ENCODE results near the gene SPAG8.
A peak's percentile ranks its signal among the peaks of the same experiment; 100 is the strongest.

The SPAG8 gene

GRCh38 chr9:35806101-35806500 lies 6.0 kb downstream of the SPAG8 start:
- DNase-seq = no peak

DNA sequence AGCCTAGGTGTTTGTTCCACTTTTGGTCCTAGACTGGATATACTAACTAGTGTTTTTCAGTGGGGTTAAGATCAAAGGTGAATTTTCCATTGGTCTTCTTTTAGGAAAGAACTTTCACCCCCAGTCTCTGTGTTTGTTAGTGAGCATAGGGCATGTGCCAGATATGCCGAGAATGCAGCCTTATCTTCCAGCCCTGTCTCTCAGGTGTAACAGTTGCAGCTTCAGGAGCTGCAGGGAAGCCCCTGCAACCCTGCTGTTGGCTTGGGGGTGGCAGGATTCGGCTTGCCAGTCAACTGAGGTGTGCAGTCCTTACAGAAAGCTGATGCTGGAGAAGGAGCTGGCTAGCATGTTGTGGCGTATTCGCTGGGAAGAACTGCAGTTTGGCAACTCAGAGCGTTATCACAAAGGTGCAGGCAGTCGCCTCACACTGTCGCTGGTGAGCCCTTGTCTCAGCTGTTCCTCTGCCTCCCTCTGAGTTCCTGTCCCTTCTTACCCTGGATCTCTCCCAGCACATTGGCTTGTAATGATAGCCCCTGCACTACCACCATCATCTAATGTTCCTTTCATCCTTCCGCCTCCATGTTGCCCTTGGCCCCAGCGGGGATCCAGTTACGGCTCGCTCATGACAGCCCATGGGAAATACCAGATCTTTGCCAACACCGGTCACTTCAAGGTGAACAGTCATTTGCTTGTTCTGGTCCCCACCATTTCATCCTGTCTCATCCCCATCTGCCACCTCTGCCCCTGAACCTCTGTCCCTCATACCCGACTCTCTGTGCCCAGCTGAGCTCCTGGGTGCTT lies 10.5 kb downstream of the SPAG8 start:
- no peak for DNase-seq

DNA sequence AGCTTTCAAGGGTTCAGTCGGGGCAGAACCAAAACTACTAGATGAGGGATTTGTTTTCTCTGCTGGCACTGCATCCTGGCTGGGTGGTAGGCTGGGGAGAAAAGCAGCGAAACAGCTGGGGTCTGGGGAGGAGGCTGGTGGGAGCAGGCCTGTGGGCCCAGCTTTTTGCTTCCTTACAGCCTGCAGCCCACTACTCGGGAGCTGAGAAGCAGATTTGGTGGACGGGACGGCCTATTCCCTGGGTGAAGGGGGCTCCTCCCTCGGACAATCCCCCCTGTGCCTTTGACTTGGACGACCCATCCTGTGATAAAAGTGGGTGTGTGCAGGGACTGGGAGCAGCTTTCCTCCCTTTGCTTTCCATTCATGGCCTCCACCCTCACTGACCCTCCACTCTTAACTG lies 11.5 kb downstream of the SPAG8 start:
- DNase-seq = no peak

- DNase-seq = no peak
Observed at GRCh38 chr9:35798658-35799374, 13.2 kb downstream of the SPAG8 start.

DNA sequence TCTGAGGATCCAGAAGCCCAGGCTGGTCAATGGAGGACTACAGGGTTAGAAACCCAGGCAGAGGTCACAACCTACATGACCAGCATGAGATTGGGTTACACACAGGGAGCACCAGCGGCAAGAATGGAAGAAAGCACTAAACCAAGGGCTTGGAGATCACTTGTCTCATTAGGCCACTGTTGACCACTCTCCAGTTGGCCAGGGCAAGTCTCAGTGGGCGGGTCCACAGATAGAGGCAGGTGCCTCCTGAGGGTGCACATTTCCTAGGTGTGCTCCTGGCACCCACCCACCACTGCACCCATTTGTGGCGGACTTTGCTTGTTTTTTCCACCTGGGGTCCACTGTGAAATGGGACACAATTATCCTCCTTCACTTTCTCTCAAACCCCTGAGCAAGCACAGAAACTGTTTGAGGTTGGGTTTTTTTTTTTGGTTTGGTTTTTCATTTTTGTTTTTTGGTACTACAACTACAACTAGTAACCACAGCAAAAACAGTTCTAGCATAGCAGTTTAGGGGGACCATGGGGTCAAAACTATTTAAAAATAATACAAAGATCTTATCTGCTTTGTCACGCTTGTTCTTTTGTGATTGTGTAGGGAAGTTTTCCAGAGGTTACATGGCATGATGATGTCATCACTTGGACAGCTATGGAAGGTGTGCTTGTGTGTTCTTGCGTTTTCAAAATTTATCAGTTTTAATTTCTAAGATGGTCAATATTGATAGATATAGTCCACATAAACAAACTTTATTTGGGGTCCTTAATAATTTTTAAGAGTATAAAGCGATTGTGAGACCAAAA lies 14.6 kb downstream of the SPAG8 start:
- no peak for DNase-seq

DNA sequence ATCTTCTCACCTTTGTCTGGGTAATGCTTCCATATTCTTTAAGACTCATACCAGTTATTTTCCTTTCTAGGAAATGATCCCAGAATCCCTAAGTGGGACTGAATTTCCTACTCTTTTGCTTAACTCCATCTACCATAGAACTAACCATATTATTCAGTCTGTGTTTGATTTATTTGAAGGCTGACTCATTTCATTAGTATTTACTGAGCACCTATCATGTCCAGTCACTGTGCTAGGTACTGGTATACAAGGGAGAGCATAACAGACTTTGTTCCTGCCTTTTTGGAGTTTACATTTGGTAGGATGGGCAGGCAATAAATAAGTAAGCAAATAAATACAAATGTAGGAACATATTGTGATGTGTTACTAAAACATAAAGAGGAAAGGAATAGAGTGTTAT lies 16.4 kb downstream of the SPAG8 start:
- no peak for DNase-seq

DNA sequence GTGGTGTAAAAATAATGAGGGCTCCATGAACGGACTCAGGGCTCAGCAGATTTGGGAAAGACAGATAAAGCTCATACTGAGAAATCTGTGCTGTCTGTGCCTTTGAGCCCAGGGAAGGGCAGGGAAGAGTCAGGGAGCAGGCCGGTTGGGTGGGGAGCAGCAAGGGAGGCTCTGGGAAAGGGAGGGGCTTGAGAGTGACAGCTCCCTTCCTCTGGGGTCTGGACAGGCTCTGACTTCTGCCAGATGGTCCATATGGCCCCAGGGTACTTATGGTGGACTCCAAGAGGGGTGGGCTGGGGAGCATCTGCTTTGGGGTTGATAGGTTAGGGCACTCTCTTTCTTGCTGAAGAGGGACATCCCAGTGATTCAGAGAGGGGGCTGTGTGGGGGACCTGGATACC lies 18.6 kb downstream of the SPAG8 start:
- DNase-seq = no peak

DNA sequence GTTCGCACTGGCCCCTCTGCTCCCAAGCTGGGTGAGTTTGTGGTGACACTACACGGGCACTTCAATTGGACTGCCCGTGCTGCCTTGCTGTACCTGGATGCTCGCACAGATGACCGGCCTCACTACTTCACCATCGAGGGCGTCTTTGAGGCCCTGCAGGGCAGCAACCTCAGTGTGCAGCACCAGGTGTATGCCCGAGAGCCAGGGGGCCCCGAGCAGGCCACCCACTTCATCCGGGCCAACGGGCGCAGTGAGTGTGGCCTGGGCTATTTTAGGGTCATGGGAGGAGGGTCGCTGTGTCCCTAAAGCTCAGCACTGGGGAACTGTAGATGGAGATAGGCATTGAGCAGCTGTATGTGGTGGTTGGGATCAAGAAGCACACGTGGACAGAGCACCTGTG lies 19.2 kb downstream of the SPAG8 start:
- DNase-seq = no peak

DNA sequence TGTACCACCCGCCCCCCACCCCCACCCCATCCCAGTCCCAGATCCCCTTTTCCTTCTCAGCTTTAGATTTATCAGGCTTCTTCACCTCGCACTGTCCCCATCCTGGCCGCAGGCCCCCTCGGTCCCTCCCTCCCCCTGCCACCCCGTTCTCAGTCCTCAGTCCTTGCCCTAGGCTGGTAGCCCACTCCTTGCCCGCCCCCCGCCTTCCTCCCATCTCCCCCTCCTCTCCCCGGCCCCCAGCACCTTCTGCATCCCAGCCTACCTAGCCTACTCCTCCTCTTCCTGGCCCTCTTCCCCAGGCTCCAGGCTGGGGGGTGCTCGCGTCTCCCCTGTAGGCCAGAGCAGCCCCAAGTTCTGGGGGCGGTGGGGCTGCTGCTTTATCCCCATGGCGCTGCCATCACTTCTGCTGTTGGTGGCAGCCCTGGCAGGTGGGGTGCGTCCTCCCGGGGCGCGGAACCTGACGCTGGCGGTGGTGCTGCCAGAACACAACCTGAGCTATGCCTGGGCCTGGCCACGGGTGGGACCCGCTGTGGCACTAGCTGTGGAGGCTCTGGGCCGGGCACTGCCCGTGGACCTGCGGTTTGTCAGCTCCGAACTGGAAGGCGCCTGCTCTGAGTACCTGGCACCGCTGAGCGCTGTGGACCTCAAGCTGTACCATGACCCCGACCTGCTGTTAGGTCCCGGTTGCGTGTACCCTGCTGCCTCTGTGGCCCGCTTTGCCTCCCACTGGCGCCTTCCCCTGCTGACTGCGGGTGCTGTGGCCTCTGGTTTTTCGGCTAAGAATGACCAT lies 19.8 kb downstream of the SPAG8 start:
- no peak for DNase-seq

DNA sequence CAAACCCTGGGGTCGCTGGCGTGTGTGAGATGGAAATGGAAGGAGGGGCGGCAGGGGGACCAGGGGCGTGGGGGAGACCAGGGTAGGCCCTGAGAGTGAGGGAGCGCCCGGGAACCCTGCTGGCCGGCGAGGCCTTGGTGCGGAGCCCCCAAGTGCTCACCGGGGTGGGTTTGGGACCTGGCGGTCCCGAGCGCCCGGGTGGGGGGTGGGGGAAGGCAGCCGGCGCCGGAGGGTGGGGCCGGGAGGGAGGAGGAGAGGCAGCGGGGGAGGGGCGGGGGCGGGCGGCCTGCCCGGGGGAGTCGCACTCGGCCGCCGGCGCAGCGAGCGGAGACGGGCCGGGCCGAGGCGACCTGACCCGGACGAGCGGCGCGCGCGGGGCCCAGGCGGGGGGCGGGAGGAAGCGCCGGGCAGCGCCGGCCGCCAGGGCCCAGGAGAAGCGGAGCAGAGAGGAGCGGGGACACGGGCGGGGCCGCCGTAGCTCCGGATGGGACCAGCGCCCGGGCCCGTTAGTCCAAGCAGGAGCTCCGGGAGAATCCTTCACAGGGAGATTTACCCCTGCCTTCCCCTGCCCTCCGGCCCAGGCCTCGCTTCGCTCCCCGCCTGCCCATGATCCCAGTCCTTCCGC lies 20.7 kb downstream of the SPAG8 start, which contains the start of gene NPR2:
TSS of gene NPR2 (plus strand) at position 295 of the 625 bp plus-strand sequence. CDS start 818 bp downstream, outside the sequence.
- no peak for DNase-seq

- DNase-seq = peak; percentile 45
Observed at GRCh38 chr9:35790385-35791296, 21.4 kb downstream of the SPAG8 start.

- DNase-seq = no peak
Observed at GRCh38 chr9:35790025-35790384, 22.1 kb downstream of the SPAG8 start.

- no peak for DNase-seq
Observed at GRCh38 chr9:35789541-35789940, 22.5 kb downstream of the SPAG8 start.

- no peak for DNase-seq
Observed at GRCh38 chr9:35783418-35783817, 28.6 kb downstream of the SPAG8 start.

DNA sequence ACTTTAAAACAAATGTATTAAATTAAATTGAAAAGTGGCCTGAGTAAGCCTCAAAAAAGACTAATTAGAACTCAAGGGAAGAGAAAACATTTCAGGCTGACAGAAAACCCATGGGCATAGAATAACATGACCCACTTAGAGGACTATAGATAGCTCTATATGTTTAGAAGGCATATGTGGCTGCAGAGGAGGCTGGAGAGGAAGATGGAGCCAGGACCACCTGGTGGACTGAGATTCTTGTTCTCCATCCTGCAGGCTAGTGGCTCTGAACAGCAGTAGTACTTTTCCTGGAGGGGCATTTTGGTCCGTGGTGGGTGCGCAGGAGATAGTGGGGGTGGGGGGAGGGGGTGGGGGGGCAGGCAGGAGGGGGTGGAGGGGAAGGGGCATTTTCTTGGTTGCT lies 31.0 kb downstream of the SPAG8 start:
- DNase-seq = no peak

DNA sequence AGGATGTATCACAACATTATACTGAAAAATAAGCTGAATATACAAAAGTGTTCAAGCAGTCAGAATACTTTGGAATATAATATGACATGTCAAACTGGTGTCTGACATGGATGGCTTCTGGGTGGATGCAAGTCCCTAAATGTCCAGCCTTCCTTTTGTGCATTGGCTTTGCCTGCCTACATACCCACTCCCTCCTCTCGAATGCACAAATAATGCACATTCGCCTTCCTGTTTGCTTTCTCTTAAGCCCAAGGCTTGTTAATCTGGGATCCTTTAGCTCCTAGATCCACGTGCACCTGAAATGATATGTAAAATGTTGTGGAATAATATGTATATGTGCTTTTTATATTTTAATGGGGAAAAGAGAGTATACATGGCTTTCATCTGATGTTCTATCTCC lies 33.6 kb downstream of the SPAG8 start:
- DNase-seq = no peak

DNA sequence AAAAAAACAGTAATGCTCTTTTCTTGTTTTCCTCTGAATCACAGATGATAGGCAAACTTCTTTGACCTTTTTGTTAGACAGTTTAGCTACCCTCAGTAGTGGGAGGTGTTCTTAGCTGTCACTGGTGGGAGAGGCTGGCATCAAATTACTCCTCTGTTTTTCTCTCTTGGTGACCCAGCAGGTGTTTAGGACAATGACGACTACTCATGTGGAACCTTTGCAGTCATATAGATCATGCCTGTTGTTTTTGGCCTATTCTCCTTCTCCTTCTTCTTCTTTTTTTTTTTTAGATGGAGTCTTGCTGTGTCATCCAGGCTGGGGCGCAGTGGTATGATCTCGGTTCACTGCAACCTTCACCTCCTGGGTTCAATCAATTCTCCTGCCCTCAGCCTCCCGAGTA lies 36.0 kb downstream of the SPAG8 start:
- DNase-seq = no peak

GRCh38 chr9:35774907-35775635 lies 37.0 kb downstream of the SPAG8 start:
- DNase-seq = no peak

- no peak for DNase-seq
Observed at GRCh38 chr9:35771943-35772342, 40.1 kb downstream of the SPAG8 start.

DNA sequence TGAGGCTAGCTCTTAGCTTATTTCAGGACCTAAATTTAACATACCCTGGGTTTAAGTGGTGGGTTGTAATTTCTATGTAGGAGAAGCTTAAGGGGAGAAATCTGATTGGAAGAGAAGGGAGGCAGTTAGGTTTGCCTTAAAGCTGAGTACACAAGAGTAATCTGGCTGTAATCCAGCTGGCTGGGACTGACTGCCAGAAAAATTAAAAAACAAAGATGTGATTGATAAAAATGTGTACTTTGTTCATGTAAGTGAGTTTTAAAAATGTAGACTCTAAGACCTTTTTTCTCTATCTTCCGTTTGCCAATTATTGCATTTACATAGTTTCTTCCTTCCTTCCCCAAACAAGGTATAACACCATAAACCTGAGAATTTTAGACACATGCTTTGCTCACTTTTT lies 40.5 kb downstream of the SPAG8 start:
- DNase-seq = no peak

GRCh38 chr9:35771075-35771433 lies 41.0 kb downstream of the SPAG8 start:
- DNase-seq = no peak
